GM18498 (cell line): ENCODE results near the gene EGFL7.

Source experiments
- ATAC-seq: cut with Tn5 transposase; IDR thresholded peaks from one replicate; pipeline ENCODE4 v1.9.1; 2021; ENCODE audit warnings: mild to moderate bottlenecking, moderate library complexity; ENCODE audit not compliant: unreplicated experiment

The EGFL7 gene

DNA sequence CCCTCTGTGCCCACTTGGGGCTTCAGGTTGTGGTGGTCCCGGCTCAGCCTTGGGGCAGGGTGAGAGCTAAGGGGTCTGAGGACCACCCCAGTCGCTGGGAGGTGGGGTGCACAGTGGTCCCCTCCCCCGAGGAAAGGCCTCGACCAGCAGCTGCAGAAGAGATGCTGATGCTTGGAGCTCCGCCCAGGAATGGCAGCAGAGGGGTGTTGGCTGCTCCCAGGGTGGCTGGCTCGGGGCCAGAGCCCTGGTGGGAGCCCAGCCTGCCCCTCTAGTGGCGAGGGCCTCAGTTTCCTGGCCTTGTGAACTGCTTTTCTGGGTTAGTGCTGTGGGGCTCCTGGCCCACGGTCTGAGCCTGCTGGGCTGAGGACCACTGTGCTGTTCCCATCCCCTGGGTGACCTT is 50.8 kb downstream of the EGFL7 start:
- ATAC-seq, result no peak

DNA sequence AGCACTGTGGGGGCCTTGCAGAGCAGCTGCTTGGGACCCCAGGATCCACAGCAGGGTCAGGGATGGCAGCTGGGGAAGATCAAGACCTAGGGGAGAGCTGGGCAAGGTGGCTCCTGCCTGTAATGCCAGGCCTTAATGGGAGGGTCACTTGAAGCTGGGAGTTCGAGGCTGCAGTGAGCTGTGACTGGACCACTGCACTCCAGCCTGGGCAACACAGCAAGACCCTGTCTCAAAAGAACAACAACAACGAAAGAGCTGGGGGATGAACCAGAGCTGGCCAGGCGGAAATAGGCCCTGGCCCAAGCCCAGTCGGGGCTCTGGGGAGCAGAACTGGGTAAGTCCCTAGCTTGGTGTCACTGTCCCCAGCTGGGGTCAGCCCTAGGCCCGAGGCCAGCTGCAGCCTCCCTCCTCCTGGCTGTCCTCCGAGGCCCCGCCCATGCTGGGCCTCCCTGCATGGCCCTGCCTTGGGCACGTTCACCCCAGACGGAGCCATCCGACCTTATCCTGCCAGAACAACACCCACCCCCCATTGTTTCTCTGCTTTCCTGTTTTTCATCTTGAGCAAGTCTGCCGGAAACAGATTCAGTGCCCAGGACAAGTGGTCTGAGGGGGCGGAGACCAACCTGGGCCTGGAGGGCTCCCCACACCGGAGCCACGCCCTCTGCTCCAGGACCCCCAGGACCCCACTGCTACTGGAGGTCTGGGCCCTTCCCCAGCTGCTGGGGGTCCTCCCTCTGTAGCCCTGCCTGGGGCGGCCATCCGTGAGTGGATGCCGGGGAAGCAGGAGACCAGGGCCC is 51.6 kb downstream of the EGFL7 start:
- no peak for ATAC-seq

DNA sequence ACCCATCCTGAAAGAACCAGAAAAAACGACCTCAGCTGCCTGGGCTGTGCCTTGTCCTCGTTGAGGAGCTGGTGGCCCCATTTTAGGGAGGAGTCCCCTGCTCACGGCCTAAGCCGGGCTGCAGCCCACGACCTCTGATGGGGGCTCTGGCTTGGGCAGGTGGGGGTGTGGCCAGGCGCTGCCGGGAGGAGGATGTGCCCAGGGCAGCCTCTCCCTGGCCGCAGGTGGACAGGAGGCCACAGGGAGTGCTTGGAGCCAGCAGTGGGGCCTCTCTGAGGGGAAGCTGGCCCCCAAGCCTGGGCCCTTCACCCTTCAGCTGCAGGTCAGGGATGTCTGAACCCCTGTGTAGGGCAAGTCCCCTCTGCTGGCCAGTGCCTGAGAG is 52.2 kb downstream of the EGFL7 start:
- ATAC-seq, result no peak

DNA sequence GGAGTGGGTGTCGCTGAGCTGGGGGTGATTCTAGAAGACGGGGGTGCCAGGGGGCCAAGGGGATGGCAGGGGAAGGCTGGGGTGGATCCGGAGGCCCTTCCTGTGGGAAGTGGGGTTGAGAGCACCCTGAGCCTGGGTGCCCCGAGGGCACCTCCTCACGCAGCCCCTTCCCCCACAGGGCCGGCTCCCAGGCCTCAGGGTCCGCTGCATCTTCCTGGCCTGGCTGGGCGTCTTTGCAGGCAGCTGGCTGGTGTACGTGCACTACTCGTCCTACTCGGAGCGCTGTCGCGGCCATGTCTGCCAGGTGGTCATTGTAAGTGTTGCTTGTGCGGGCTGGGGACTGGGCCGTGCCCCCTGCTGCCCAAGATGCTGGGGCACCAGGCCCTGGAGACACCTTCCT is 54.7 kb downstream of the EGFL7 start:
- no peak for ATAC-seq

- no peak for ATAC-seq
Observed at GRCh38 chr9:136718345-136719194, 55.9 kb downstream of the EGFL7 start.

DNA sequence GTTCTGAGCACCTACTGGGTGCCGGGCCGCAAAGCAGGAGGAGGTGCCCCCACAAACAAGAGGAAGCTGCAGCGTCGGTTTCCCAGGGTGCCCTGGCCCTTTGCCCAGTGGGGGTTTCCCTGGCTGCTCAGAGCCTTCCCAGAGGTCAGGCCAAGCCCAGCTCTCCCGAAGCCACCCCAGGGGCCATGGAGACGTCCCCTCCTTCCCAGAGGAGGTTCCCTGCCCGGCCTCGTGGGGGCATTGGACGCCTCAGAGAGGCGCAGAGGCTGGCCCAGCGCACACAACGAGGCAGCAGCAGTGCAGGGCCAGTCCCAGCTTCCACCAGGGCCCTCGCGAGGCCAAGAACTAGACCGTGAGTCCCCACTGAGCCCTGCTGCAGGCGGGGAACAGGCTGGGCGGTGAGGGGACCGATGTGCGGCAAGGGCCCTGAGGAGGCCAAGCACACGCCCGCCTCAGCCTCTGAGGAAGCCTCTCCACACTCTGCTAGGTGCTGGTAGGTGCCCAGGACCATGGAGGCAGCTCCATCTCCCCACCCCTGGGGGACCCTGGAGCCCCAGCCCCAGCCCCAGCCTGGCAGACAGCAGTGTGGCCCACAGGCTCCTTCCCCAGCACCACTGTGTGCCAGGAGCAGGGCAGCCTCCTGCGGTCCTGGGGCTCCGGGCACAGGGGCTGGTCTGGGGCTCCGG is 56.6 kb downstream of the EGFL7 start:
- ATAC-seq, result no peak

DNA sequence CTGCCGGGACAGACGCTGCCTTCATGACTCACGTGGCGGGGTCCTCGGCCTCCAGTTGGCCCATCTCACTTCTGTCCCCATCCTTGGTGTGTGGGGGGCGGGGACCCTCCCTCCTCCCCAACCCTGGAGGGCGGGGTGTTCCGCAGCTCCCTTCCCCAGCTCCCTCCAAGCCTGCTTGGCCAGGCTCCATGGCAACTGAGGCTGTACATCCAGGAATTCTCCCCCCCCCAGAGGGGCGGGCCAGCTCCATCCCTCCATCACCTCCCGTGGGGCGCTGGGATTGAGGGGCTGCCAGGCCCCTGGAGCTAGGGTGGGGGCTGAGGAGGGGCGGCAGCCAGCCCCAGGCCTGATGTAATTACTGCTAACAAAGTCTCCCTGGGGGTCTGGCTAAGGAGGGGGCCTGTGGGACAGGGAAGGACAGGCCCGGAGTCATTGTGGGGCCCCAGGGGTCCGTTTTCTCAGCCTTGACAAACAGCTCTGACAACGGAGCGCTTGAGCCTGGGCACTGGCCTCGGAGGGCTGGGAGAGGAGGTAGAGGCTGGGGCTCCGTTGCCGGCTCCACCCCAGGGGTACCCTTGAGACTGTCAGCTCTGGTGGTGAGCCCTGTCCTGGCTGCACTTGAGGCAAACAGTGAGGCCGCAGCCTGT is 57.7 kb downstream of the EGFL7 start:
- ATAC-seq, result no peak

DNA sequence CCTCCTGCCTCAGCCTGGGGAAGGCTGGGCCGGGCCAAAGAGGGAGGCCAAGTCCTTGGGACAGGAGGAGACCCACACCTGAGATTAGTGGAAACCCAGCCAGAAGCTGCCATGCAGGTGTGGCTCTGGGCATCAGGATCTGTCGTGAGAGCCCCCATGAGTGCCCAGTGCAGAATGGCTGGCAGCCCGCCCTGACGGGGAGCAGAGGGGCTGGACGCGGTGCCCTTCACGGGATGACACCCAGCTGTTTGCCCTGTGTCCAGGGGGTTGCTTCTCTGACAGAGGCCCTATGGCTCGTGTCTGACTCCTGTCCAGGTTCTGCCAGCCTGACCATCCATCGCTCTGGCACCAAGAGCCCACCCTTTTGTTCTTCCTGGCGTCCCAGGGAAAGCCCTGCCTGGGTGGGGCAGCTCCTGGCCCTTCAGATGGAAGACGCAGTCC is 58.2 kb downstream of the EGFL7 start:
- no peak for ATAC-seq

DNA sequence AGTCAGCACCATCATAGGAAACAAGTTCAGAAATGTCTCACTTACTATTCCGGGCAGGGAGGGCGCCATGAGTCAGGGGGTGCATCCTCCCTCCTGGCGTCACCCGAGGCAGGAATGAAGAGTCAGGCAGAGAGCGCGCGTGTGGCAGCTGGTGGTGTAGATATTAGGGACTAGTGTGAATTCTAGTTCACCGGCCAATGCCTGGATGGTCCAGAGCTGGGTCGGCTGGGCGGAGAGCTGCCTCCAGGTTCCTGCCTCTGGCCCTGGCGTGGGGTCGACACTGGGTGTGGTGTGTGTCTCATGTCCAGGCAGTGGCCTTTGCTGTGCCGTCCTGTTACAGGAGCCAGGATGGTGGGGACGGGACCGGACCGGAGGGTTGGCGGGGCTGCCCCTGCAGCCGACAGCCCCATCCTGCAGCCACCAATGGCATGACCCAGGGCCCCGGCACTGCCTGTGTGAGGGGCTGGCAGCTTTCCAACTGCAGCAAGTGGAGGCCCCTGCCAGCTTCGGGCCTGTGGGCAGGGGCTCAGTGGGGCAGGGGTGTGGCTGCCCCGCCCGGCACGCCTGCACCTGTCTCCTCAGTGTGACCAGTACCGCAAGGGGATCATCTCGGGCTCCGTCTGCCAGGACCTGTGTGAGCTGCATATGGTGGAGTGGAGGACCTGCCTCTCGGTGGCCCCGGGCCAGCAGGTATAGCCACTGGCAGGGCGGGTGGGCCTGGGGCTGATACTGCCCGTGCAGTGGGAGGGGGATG is 58.8 kb downstream of the EGFL7 start:
- no peak for ATAC-seq
